DOHH2 (cell line): ENCODE results near the gene TBC1D22A.

Experiments used
- H3F3A ChIP-seq: fragments of 200-600 bp; sonication (generic), shearing (Covaris generic); 2 replicates; pipeline ENCODE4 v1.6.0; 2016; ENCODE audit warnings: antibody characterized with exemption, mild to moderate bottlenecking; ENCODE audit not compliant: control insufficient read depth, insufficient read depth
- H3K27ac ChIP-seq: fragments of 200-600 bp; sonication (generic); 2 replicates; pipeline ENCODE4 v1.5.1; 2014; ENCODE audit warnings: low read depth, mild to moderate bottlenecking, low read length, moderate library complexity
- H3K27me3 ChIP-seq: fragments of 200-600 bp; sonication (generic); 2 replicates; pipeline ENCODE4 v1.6.1; 2014; ENCODE audit warnings: mild to moderate bottlenecking, low read length, mixed read lengths; ENCODE audit not compliant: control insufficient read depth
- H3K36me3 ChIP-seq: fragments of 200-600 bp; sonication (generic); 2 replicates; pipeline ENCODE4 v1.6.1; 2014; ENCODE audit warnings: mild to moderate bottlenecking, low read length, moderate library complexity, mixed read lengths; ENCODE audit not compliant: control insufficient read depth
- H3K4me1 ChIP-seq: fragments of 200-600 bp; sonication (generic); 2 replicates; pipeline ENCODE4 v1.6.1; 2014; ENCODE audit warnings: mild to moderate bottlenecking, low read length, mixed read lengths; ENCODE audit not compliant: control insufficient read depth
- H3K4me2 ChIP-seq: fragments of 200-600 bp; sonication (generic); 2 replicates; pipeline ENCODE4 v1.6.0; 2014; ENCODE audit warnings: mild to moderate bottlenecking, low read length, moderate library complexity
- H3K4me3 ChIP-seq: fragments of 200-600 bp; sonication (generic); 2 replicates; pipeline ENCODE4 v1.5.1; 2014; ENCODE audit warnings: mild to moderate bottlenecking, low read length, mixed read lengths
- H3K79me2 ChIP-seq: fragments of 200-600 bp; sonication (generic); 2 replicates; pipeline ENCODE4 v1.6.1; 2014; ENCODE audit warnings: mild to moderate bottlenecking, low read length, mixed read lengths; ENCODE audit not compliant: control insufficient read depth
- H3K9me2 ChIP-seq: fragments of 200-600 bp; sonication (generic); replicated peaks from 2 replicates; pipeline ENCODE4 v1.6.1; 2014; ENCODE audit warnings: mild to moderate bottlenecking, low read length, mixed read lengths; ENCODE audit not compliant: control insufficient read depth
- H3K9me3 ChIP-seq: fragments of 200-600 bp; sonication (generic); 2 replicates; pipeline ENCODE4 v1.6.1; 2014; ENCODE audit warnings: antibody characterized with exemption, low read length, mixed read lengths; ENCODE audit not compliant: control insufficient read depth, insufficient read depth
- H4K20me1 ChIP-seq: fragments of 200-600 bp; sonication (generic); 2 replicates; pipeline ENCODE4 v1.6.0; 2014; ENCODE audit warnings: low read depth, mild to moderate bottlenecking, antibody characterized with exemption, low read length, moderate library complexity; ENCODE audit not compliant: control insufficient read depth, insufficient read depth
- CTCF ChIP-seq: fragments of 200-600 bp; sonication (generic); IDR thresholded peaks from one replicate; pipeline ENCODE4 v1.5.1; 2014; ENCODE audit warnings: antibody characterized with exemption, mild to moderate bottlenecking, low read depth, low read length; ENCODE audit not compliant: poor library complexity, severe bottlenecking
- EZH2phosphoT487 ChIP-seq: fragments of 200-600 bp; sonication (generic); IDR thresholded peaks from 2 replicates; pipeline ENCODE4 v1.6.1; 2017; ENCODE audit warnings: borderline replicate concordance, mild to moderate bottlenecking, antibody characterized with exemption, low read length, moderate library complexity, mixed read lengths

Gene TBC1D22A

GRCh38 chr22:47129902-47130635 lies 367.6 kb downstream of the TBC1D22A start:
- Histone ChIP-seq H3K4me2 (no peak overlapping the region), H3K4me1 (no peaks in the 10 kb centered on the region), H3K9me2 (no peaks in the 10 kb centered on the region)

GRCh38 chr22:47130883-47131631 lies 368.6 kb downstream of the TBC1D22A start:
- H3K4me2 ChIP-seq = no peak overlapping the region
- H3K27ac ChIP-seq = no peak overlapping the region
- TF ChIP-seq EZH2phosphoT487 = no peak
- no peak for TF ChIP-seq CTCF
- no peaks in the 10 kb centered on the region for H4K20me1 ChIP-seq
- no peaks in the 10 kb centered on the region for H3K4me1 ChIP-seq
- H3F3A ChIP-seq = no peaks in the 10 kb centered on the region
- H3K9me2 ChIP-seq = no peaks in the 10 kb centered on the region
- no peaks in the 10 kb centered on the region for H3K79me2 ChIP-seq
- no peaks in the 10 kb centered on the region for H3K9me3 ChIP-seq
- no peaks in the 10 kb centered on the region for H3K27me3 ChIP-seq
- no peak overlapping the region for H3K4me3 ChIP-seq
- no peaks in the 10 kb centered on the region for H3K36me3 ChIP-seq

More at GRCh38 chr22:47129902-47130635, 367.6 kb downstream of the TBC1D22A start:
- H3F3A ChIP-seq = no peaks in the 10 kb centered on the region
- no peaks in the 10 kb centered on the region for H3K36me3 ChIP-seq
- TF ChIP-seq EZH2phosphoT487 (no peak), CTCF (no peak)
- no peaks in the 10 kb centered on the region for H3K9me3 ChIP-seq
- no peaks in the 10 kb centered on the region for H4K20me1 ChIP-seq
- no peaks in the 10 kb centered on the region for H3K79me2 ChIP-seq
- no peaks in the 10 kb centered on the region for H3K27me3 ChIP-seq
- no peak overlapping the region for H3K27ac ChIP-seq
- H3K4me3 ChIP-seq = no peak overlapping the region

GRCh38 chr22:47131632-47132427 lies 369.4 kb downstream of the TBC1D22A start:
- H3K79me2 ChIP-seq = no peaks in the 10 kb centered on the region
- H3K27me3 ChIP-seq = no peaks in the 10 kb centered on the region
- no peaks in the 10 kb centered on the region for H3K9me2 ChIP-seq
- H3K27ac ChIP-seq = no peak overlapping the region
- H4K20me1 ChIP-seq = no peaks in the 10 kb centered on the region
- no peaks in the 10 kb centered on the region for H3K9me3 ChIP-seq
- no peaks in the 10 kb centered on the region for H3K4me1 ChIP-seq
- H3K36me3 ChIP-seq = no peaks in the 10 kb centered on the region
- H3F3A ChIP-seq = no peaks in the 10 kb centered on the region
- H3K4me2 ChIP-seq = no peak overlapping the region
- TF ChIP-seq CTCF (no peak), EZH2phosphoT487 (no peak)
- H3K4me3 ChIP-seq = no peak overlapping the region
